Neural progenitor cell (in vitro differentiated cells): ENCODE data around the gene P2RY4. TPM values are rescaled to one million over a fixed set of nuclear protein-coding genes. Genes with fewer than 3 reads are reported as not detected.

Source experiments
- DNase-seq: peaks from one replicate; pipeline ENCODE4 v3.0.0-alpha.2; 2016; ENCODE audit warnings: low spot score
- H2AFZ ChIP-seq: fragments of 200-600 bp; sonication (generic); replicated peaks from 2 replicates; pipeline ENCODE4 v1.6.1; 2016; ENCODE audit warnings: antibody characterized with exemption
- H3F3A ChIP-seq: fragments of 200-600 bp; sonication (generic); 2 replicates; pipeline ENCODE4 v1.6.1; 2016; ENCODE audit warnings: antibody characterized with exemption, low read depth
- H3K27ac ChIP-seq: fragments of 200-600 bp; sonication (generic); 2 replicates; pipeline ENCODE4 v1.5.1; 2016; ENCODE audit warnings: mild to moderate bottlenecking
- H3K27me3 ChIP-seq: fragments of 200-600 bp; sonication (generic); 2 replicates; pipeline ENCODE4 v1.6.1; 2016; ENCODE audit warnings: mild to moderate bottlenecking, moderate library complexity
- H3K36me3 ChIP-seq: fragments of 200-600 bp; sonication (generic); 2 replicates; pipeline ENCODE4 v1.5.1; 2016
- H3K4me1 ChIP-seq: fragments of 200-600 bp; sonication (generic); 2 replicates; pipeline ENCODE4 v1.6.1; 2016; ENCODE audit warnings: mixed run types
- H3K4me2 ChIP-seq: fragments of 200-600 bp; sonication (generic); 2 replicates; pipeline ENCODE4 v1.6.1; 2016
- H3K4me3 ChIP-seq: fragments of 200-600 bp; sonication (generic); 2 replicates; pipeline ENCODE4 v1.5.1; 2016
- H3K79me2 ChIP-seq: fragments of 200-600 bp; sonication (generic); 2 replicates; pipeline ENCODE4 v1.6.1; 2016; ENCODE audit warnings: low read depth
- H3K9ac ChIP-seq: fragments of 200-600 bp; sonication (generic); 2 replicates; pipeline ENCODE4 v1.6.1; 2016
- H3K9me3 ChIP-seq: fragments of 200-600 bp; sonication (generic); 2 replicates; pipeline ENCODE4 v1.5.1; 2016; ENCODE audit warnings: low read depth
- H4K20me1 ChIP-seq: fragments of 200-600 bp; sonication (generic); 2 replicates; pipeline ENCODE4 v1.6.1; 2016; ENCODE audit warnings: low read depth
- H3K27ac Mint-ChIP-seq: 3 replicates; pipeline ENCODE4 v1.8.0; 2021; ENCODE audit warnings: mixed read lengths
- H3K27me3 Mint-ChIP-seq: 2 replicates; pipeline ENCODE4 v1.8.0; 2022; ENCODE audit warnings: low read depth, mild to moderate bottlenecking, inconsistent platforms, moderate library complexity, mixed read lengths; ENCODE audit not compliant: insufficient read depth
- H3K36me3 Mint-ChIP-seq: 3 replicates; pipeline ENCODE4 v1.8.0; 2021; ENCODE audit warnings: mixed read lengths
- H3K4me1 Mint-ChIP-seq: 3 replicates; pipeline ENCODE4 v1.8.0; 2021; ENCODE audit warnings: mixed read lengths
- H3K4me3 Mint-ChIP-seq: 3 replicates; pipeline ENCODE4 v1.8.0; 2021; ENCODE audit warnings: mild to moderate bottlenecking, moderate library complexity, mixed read lengths
- H3K9me3 Mint-ChIP-seq: 3 replicates; pipeline ENCODE4 v1.8.0; 2020; ENCODE audit warnings: mixed read lengths
- EZH2 ChIP-seq: fragments of 200-600 bp; sonication (generic); IDR thresholded peaks from 2 replicates; pipeline ENCODE4 v1.6.1; 2017; ENCODE audit warnings: antibody characterized with exemption, mild to moderate bottlenecking, moderate library complexity
- EZH2phosphoT487 ChIP-seq: fragments of 200-600 bp; sonication (generic); IDR thresholded peaks from 2 replicates; pipeline ENCODE4 v1.6.1; 2017; ENCODE audit warnings: antibody characterized with exemption
- total RNA-seq: library from RNA; depleted of rRNA; stranded (reverse); fragments of >200 nt; gene quantifications from 2 replicates; pipeline ENCODE4 v1.2.3, GENCODE V29; 2015; ENCODE audit warnings: low replicate concordance
- TF ChIP-seq, protein P1 (sequence below): fragments of 200-600 bp; sonication (generic); IDR thresholded peaks from 2 replicates; pipeline ENCODE4 v1.5.1; 2017; ENCODE audit warnings: antibody characterized with exemption, mild to moderate bottlenecking

P2RY4 gene
- total RNA-seq, 1 donor from 2014 or later: not detected

DNA sequence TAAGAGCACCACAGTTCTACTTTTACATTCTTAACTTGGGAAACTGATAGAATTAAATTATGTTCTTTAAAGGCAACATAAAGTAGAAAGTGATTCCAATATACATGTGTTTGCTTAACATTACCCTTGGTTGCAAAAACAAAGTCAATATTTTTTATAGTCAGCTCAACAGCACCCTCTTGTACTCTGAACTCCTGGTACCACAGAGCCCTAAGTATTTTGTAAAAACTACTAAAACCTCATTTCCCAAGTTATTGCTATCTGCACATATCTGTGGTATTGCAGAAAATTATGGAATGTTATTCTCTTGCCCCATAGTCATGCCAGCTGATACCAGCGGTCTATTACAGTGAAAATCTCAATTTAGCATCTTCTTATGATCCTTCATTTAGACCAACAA lies 32.8 kb upstream of the P2RY4 start:
- Mint-ChIP-seq H3K9me3 (peaks cover 2% of the 10 kb centered on the region), H3K27ac (no peak overlapping the region), H3K4me3 (no peak overlapping the region), H3K36me3 (no peaks in the 10 kb centered on the region), H3K4me1 (peaks cover 21% of the 10 kb centered on the region), H3K27me3 (peaks cover 2% of the 10 kb centered on the region)
- Histone ChIP-seq H4K20me1 (no peaks in the 10 kb centered on the region), H3K4me2 (peak overlapping the region; percentile 81), H3K9ac (no peak overlapping the region), H2AFZ (no peak overlapping the region), H3K27ac (no peak overlapping the region), H3K36me3 (no peaks in the 10 kb centered on the region), H3K4me1 (no peaks in the 10 kb centered on the region), H3K9me3 (peaks cover 3% of the 10 kb centered on the region), H3K79me2 (peaks cover 62% of the 10 kb centered on the region), H3F3A (no peaks in the 10 kb centered on the region), H3K4me3 (peak overlapping the region; percentile 84), H3K27me3 (no peaks in the 10 kb centered on the region)
- no peak for DNase-seq
- TF ChIP-seq, protein P1, sequence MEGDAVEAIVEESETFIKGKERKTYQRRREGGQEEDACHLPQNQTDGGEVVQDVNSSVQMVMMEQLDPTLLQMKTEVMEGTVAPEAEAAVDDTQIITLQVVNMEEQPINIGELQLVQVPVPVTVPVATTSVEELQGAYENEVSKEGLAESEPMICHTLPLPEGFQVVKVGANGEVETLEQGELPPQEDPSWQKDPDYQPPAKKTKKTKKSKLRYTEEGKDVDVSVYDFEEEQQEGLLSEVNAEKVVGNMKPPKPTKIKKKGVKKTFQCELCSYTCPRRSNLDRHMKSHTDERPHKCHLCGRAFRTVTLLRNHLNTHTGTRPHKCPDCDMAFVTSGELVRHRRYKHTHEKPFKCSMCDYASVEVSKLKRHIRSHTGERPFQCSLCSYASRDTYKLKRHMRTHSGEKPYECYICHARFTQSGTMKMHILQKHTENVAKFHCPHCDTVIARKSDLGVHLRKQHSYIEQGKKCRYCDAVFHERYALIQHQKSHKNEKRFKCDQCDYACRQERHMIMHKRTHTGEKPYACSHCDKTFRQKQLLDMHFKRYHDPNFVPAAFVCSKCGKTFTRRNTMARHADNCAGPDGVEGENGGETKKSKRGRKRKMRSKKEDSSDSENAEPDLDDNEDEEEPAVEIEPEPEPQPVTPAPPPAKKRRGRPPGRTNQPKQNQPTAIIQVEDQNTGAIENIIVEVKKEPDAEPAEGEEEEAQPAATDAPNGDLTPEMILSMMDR: no peak
- TF ChIP-seq EZH2phosphoT487 (no peak), EZH2 (no peak)

GRCh38 chrX:70289793-70290770 lies 30.1 kb upstream of the P2RY4 start, which contains the start of the genes KIF4A and PDZD11:
Gene KIF4A (plus strand): TSS chrX:70290104. CDS start chrX:70290459, 355 bp downstream.
Gene PDZD11 (minus strand): TSS chrX:70289927. CDS start chrX:70289341, 586 bp downstream.
- peak within 1 kb of the TSS; percentile 97 for H3K4me3 Mint-ChIP-seq
- Histone ChIP-seq H3K4me1 (no peaks in the 10 kb centered on the region), H2AFZ (peak within 1 kb of the TSS; percentile 93), H3F3A (no peaks in the 10 kb centered on the region), H3K36me3 (no peaks in the 10 kb centered on the region), H3K27me3 (no peaks in the 10 kb centered on the region), H3K79me2 (peaks cover 52% of the 10 kb centered on the region), H3K27ac (no peak within 1 kb of the TSS), H4K20me1 (no peaks in the 10 kb centered on the region), H3K9me3 (no peaks in the 10 kb centered on the region), H3K4me2 (peak within 1 kb of the TSS; percentile 92), H3K9ac (peak within 1 kb of the TSS; percentile 49), H3K4me3 (peak within 1 kb of the TSS; percentile 84)
- H3K9me3 Mint-ChIP-seq: peaks cover 2% of the 10 kb centered on the region
- H3K36me3 Mint-ChIP-seq: peaks cover 2% of the 10 kb centered on the region
- TF ChIP-seq EZH2: no peak
- TF ChIP-seq EZH2phosphoT487: no peak
- H3K4me1 Mint-ChIP-seq: peaks cover 21% of the 10 kb centered on the region
- H3K27me3 Mint-ChIP-seq: peaks cover 2% of the 10 kb centered on the region
- H3K27ac Mint-ChIP-seq: peak within 1 kb of the TSS; percentile 90
- DNase-seq: peak; percentile 88

DNA sequence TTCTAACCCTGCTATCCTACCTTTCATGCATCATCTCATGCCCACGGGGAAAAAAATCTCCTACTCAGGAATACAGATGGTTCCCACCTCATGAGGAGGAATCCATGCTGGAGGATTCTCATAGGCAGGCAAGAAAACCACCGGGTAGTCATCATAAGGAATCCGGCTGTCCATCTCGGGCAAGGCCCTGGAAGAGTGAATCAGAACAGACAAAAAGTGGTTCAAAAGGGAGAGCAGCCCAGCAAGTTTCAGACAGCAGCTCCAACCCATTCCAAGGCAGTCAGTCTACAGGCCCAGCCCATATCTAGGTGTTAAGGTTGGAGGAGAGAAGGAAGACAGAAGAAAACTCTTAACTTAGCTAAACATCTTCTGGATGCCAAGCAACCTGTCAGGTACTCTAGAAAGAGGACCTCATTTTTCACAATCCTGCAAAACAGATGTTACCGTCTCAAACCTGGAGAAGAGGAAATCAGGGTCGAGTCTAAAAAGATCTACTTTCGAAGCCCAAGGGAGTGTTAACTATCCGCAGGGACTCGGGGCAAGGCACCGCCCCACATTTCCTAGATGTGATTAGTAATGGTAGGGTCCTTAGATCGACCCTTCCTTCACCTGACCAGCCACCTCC lies 29.3 kb upstream of the P2RY4 start:
- no peak overlapping the region for H3K27ac Mint-ChIP-seq
- peaks cover 2% of the 10 kb centered on the region for H3K27me3 Mint-ChIP-seq
- peak overlapping the region; percentile 84 for H3K4me3 ChIP-seq
- peaks cover 45% of the 10 kb centered on the region for H3K79me2 ChIP-seq
- H3K4me1 Mint-ChIP-seq: peaks cover 21% of the 10 kb centered on the region
- peaks cover 2% of the 10 kb centered on the region for H3K9me3 Mint-ChIP-seq
- H3K27ac ChIP-seq: no peak overlapping the region
- TF ChIP-seq EZH2 (no peak), EZH2phosphoT487 (no peak)
- TF ChIP-seq, protein P1: no peak
- no peaks in the 10 kb centered on the region for H3F3A ChIP-seq
- H3K9ac ChIP-seq: peak overlapping the region; percentile 49
- no peaks in the 10 kb centered on the region for H3K9me3 ChIP-seq
- no peaks in the 10 kb centered on the region for H3K4me1 ChIP-seq
- no peaks in the 10 kb centered on the region for H3K27me3 ChIP-seq
- peak overlapping the region; percentile 76 for H2AFZ ChIP-seq
- DNase-seq: no peak
- H3K36me3 Mint-ChIP-seq: peaks cover 2% of the 10 kb centered on the region
- H4K20me1 ChIP-seq: no peaks in the 10 kb centered on the region
- H3K4me3 Mint-ChIP-seq: peak overlapping the region; percentile 97
- no peaks in the 10 kb centered on the region for H3K36me3 ChIP-seq
- H3K4me2 ChIP-seq: peak overlapping the region; percentile 92
